Mesenteric fat pad (tissue), 1 donor: ENCODE data around the gene CSDE1. TPM values are rescaled to one million over a fixed set of nuclear protein-coding genes. Genes with fewer than 3 reads are reported as not detected.
A peak's percentile ranks its signal among the peaks of the same experiment; 100 is the strongest.

Experiments
- DNase-seq: peaks from one replicate; pipeline ENCODE4 v3.0.0-alpha.2; 2020; ENCODE audit warnings: low spot score
- total RNA-seq: library from RNA; stranded (reverse); fragmentation: NEBNext Ultra II Directional; extraction: Animal tissue kit (Norgen Biotek cat#: 25700); gene quantifications from one replicate; pipeline ENCODE4 v1.2.1, GENCODE V29; 2021
- donor health status: DM: yes; HTN: yes; CAD: no.

Gene CSDE1
- total RNA-seq, 1 donor from 2014 or later: 715 TPM

GRCh38 chr1:114703242-114703641, 54.5 kb downstream of the CSDE1 start:
- no peak for DNase-seq

DNA sequence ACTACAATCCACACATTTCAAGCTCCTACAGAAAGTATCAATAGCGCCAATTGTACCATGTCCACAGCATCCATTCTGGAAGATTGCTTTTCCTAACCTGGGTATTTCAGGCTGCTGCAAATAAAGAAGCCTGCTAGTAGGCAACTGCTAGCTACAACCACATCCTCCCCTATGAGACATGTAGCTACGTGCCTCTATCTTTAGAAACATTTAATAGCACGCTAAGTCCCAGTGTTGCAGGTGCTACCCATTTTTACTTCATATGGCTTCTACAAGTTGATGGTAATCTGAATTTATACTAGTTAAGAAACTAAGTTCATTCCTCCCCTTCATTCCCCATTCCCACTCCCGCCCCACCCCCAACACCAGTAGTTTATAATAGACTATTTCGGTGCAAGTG, 55.0 kb downstream of the CSDE1 start:
- no peak for DNase-seq

DNA sequence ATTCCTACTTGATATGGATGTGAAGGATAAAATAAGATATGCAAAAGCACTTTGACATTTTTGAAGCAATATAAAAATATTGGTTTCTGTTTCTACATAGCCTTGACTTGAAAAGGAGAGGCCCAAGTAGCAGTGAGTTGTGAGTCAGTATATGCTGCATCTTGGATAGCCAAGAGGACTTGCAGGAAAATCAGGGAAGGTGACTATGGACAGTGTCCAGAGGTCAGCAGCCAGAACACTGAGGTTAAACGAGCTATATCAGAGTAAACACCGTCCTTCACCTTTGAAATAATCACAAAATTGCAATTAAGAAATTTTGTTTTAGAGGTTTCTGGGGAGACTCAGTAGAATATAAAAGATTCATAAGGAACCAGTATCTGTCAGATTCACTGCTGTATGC, 55.9 kb downstream of the CSDE1 start:
- no peak for DNase-seq

DNA sequence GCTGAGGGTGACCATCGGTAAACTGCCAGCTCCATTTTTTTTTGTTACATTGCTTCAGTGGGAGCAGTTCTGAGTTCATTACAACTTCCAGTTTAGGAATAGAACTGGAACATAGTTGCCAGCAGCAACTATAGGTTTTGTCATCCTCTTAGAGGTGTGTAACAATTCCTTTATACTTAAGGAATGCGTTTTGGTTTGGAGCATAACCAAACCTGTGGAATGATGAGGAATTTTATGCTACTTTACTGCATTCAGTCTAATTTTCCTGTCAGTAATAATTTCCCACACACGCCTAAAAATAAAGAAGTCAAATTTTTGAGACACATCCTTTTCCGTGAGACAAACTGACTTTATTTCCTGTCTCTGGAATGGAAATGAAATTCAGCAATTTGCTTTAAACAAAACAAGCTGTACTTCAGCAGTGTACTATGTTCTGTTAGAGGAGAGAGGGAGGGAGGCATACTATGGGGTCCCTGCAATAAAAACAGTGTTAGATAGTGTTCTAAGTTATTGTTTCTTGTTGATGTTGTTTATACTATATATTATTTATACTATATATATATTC, 57.7 kb downstream of the CSDE1 start:
- DNase-seq: no peak

- no peak for DNase-seq
Observed at GRCh38 chr1:114696810-114697209, 61.0 kb downstream of the CSDE1 start.

- no peak for DNase-seq
Observed at GRCh38 chr1:114695430-114696058, 62.2 kb downstream of the CSDE1 start, which contains the start of gene AMPD1. Gene AMPD1 (minus strand): TSS chr1:114695546. CDS start chr1:114695471, 75 bp downstream.

DNA sequence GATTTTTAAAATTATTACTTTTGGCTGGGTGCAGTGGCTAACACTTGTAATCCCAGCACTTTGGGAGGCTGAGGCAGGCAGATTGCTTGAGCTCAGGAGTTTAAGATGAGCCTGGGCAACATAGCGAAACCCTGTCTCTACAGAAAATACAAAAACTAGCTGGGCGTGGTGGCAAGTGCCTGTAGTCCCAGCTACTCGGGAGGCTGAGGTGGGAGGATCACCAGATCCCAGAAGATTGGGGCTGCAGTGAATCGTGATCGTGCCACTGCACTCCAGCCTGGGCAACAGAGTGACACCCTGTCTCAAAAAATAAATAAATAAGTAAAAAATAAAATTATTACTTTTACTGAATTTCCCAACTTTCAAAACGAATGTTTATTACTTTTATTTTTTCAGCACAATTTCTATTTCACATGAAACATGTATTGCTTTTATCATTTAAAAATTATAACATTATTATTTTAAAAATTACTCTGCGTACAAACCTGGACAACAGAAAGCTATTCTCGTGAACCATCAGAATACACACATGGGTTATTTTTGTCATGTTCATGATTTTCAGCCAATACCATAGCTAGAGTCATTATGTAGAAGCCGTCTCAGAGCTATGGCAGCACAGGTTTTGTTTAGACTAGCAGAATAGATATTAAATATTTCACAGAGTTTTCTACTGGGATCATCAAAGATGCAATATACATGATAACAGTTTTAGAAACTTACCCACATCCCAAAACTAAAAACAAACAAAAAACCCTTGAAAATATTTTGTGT, 63.1 kb downstream of the CSDE1 start:
- DNase-seq: no peak

GRCh38 chr1:114692947-114693346, 64.8 kb downstream of the CSDE1 start:
- DNase-seq: no peak

GRCh38 chr1:114691061-114691460, 66.7 kb downstream of the CSDE1 start:
- DNase-seq: no peak

DNA sequence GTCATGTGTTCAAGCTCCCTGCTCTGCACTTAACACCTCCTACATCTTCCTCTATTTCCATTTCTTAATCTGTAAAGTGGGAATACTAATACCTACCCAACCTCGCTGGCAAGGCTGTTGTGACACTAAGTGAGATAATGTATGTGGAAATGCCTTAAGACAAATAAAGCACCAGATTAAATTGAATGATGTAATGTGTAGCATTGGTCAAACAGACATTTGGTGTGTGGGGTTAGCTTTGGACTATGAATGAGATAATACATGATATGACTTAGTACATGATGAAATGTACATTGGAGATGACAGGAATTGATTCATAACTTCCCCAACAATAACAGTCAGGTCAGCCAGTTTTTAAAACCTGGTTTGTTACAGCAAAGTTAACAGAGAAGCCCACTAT, 67.6 kb downstream of the CSDE1 start:
- no peak for DNase-seq

DNA sequence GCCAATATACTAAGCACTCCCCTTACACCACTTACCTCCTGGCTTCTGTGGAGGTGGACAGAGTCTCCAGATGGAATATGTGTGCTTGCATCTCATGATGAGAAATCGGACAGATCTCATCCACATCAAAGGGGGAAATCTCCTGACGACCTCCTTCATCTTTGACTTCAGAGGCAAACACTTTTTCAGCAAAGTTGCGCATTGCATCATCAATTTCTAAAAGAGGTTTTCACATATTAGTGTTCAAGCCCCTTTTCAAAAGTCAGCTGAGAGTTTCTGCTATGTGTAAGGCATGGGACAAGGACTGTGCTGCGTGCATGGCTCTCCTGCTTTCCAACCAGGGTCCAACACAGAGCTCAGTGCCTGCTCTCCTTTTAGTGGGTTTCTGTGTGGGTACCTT, 69.3 kb downstream of the CSDE1 start:
- no peak for DNase-seq

DNA sequence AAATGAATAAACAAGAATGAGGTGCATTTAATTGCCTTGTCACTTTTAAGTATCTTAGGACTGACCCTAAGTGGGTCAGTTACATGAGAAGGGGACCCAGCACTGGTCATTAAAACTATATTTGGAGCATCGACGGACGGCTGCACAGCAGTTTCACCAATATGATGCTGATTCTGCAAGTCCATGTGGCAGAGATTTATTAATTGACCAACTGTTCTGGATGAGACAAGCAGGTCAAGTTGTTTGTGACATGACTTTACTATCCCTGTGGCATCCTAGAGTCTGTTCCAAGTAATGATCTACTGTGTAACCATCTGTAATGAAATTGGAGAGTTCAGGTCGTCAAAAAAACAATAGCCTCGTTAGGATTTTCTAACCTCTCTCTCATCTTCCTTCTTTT, 71.9 kb downstream of the CSDE1 start:
- no peak for DNase-seq

- DNase-seq: no peak
Observed at GRCh38 chr1:114677691-114678090, 80.1 kb downstream of the CSDE1 start.

GRCh38 chr1:114676115-114676514, 81.7 kb downstream of the CSDE1 start:
- DNase-seq: no peak

- DNase-seq: no peak
Observed at GRCh38 chr1:114671939-114672275, 85.9 kb downstream of the CSDE1 start.

DNA sequence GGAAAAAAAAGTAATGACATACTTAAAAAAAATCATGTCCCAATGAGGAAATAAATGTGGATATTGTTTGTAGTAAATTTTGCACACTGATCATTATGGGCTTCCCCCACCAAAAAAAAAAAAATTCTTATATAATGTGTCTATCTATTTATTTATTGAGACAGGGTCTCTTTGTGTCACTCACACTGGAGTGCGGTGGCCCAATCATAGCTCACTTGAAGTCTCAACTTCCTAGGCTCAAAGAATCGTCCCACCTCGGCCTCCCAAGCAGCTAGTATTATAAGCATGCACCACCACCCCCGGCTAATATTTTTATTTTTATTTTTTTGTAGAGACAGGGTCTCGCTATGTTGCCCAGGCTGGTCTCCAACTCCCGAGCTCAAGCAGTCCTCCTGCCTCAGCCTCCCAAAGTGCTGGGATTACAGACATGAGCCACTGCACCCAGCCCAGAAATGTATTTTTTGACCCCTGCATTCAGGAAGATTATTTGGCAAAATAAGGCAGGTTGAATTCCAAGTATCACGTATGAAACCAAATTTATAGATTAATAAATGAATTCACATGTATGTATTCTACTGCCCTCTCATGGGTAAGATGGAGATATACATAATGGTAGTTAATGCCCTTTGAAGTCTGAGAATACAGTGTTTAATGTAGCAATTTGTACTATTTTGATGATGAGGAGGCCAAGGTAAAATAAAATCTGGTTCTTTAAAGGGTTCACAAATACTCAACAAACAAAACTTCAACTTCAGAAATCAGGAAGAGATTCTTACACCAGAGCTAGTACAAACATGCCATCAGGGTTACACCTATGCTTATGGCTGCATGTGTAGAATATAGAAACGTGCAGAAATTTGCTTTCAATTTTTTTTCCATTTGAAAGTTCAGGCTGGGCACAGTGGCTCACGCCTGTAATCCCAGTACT, 86.5 kb downstream of the CSDE1 start:
- DNase-seq: no peak

DNA sequence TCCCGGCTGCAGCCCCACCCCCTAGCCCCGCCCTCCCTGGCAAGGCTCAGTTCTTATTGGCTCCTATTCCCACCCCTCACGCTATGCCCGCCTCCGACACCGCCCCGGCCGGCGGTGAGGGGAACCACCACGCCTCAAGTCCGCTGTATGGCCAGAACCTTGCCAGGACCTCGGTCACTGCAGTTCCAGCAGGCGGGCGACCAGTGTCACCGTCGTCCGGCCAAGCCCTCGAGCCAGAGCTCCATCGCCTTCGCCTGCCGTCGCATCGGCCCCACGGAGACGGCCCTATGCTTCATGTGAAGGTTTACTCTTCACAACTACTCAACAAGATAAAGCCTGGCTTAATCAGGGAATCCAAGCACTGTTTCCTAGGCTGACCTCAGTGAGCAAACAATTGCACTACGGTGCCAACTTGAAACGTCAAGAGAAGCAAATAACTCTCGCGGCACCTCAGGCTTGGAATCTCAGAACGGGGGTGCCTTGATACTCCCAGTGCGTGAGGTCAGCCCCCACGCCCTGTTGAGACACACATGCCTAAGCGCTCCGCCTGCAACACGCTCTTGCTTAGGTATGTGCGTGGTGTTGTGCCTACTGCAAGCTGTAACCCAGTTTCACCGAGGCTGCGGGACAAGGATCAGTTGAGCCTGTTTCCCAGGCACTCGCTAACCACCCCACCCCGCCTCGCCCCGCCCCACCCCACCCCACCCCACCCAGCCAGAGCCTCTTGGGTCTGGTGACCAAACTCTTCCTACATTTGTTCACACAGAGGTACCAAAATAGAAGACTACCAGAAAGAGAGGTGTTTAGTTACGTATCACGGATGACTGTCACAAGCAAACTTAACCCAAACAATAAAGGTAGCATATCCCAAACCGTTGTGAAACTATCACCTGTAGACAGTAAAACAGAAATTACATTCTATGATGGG, 87.4 kb downstream of the CSDE1 start:
- peak; percentile 97 for DNase-seq

GRCh38 chr1:114669562-114670082, 88.2 kb downstream of the CSDE1 start, which contains the start of gene DENND2C:
Gene DENND2C (minus strand): TSS chr1:114670049. CDS start chr1:114625984, 44,065 bp downstream.
- DNase-seq: no peak

- no peak for DNase-seq
Observed at GRCh38 chr1:114668784-114669561, 88.8 kb downstream of the CSDE1 start.
